NCI-H526 treated with DMSO at 0.1 percent for 48 hours (cell line): ENCODE measurements around the gene TEX2.
A peak's percentile ranks its signal among the peaks of the same experiment; 100 is the strongest.

ENCODE experiments used
- DNase-seq: peaks from one replicate; lab custom pipeline; 2025; lab: John Stamatoyannopoulos, UW

The TEX2 gene, protein sequence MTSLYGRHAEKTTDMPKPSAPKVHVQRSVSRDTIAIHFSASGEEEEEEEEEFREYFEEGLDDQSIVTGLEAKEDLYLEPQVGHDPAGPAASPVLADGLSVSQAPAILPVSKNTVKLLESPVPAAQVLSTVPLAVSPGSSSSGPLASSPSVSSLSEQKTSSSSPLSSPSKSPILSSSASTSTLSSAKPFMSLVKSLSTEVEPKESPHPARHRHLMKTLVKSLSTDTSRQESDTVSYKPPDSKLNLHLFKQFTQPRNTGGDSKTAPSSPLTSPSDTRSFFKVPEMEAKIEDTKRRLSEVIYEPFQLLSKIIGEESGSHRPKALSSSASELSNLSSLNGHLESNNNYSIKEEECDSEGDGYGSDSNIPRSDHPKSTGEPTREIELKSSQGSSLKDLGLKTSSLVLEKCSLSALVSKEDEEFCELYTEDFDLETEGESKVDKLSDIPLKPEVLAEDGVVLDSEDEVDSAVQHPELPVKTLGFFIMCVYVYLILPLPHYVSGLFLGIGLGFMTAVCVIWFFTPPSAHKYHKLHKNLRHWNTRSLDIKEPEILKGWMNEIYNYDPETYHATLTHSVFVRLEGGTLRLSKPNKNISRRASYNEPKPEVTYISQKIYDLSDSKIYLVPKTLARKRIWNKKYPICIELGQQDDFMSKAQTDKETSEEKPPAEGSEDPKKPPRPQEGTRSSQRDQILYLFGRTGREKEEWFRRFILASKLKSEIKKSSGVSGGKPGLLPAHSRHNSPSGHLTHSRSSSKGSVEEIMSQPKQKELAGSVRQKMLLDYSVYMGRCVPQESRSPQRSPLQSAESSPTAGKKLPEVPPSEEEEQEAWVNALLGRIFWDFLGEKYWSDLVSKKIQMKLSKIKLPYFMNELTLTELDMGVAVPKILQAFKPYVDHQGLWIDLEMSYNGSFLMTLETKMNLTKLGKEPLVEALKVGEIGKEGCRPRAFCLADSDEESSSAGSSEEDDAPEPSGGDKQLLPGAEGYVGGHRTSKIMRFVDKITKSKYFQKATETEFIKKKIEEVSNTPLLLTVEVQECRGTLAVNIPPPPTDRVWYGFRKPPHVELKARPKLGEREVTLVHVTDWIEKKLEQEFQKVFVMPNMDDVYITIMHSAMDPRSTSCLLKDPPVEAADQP

DNA sequence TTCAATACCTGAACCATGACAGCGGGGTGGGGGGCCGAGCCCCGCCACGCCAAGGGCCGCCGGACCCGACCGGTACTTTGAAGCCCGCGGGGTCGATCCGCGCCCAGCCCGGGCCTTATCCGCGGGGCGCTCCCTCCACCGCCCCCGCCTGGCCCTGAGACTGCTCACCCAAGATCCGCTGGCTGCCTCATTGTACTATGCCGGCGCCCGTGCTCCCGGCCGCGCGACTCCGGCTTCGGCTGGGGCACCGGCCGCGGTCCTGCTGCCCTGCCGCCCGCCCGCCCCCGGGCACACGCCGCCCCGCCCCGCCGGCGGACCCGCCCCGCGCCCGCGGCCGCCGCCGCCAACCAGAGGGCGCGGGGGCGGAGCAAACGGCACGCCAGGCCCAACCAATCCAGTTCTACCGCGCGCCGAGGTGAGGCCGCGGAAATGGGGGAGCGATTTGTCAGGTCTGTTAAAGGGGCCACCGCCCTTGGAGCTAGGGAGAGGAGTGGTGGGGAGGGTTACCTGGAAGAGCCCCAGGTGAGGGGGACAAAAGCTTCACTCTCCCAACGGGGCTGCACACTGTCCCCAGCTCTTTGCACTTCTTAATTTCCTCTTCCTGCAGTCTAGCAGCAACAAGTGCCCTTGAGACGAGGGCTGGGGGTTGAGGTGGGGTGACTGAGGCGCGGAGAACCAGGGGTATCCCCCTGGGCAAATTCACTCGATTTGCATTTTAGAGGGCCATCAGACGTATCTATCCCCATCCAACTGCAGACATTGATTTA lies at the start of gene TEX2:
TSS of gene TEX2 (minus strand) at position 261 of the 767 bp plus-strand sequence. CDS start 49,043 bp downstream, outside the sequence.
- peak; percentile 91 for DNase-seq

DNA sequence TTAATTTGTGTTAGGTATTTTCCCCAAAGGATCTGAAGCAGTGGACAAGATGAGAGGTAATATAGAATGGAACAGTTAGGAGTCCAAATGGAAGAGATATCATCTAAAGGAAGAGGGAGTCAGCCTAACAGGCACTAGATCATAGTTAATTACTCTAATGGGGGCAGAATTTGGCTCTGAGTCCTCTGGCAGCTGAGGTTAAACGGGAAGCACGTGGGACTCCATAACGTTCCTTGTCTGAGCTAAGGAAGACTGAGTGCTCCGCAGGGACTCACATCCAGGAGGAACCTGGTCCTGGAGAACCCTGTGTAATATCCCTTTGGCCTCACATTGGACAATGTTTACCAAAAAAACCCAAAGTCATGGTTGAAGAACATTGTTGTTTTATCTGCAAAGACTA lies 46.6 kb upstream of the TEX2 start:
- DNase-seq: no peak

DNA sequence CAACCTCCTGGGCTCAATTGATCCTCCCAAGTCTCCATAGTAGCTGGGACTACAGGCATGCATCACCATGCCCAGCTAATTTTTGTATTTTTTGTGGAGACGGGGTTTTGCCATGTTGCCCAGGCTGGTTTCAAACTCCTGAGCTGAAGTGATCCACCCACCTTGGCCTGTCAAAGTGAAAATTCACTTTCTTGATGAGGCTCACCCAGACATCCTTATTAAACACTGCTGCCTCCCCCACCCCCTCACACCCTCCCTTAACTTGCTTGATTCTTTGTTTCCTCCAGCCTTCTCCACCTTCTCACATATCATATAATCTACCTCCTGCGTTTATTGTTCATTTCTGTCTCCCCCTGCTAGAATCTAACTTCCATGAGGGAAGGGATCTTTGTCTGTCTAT lies 46.0 kb upstream of the TEX2 start:
- no peak for DNase-seq

DNA sequence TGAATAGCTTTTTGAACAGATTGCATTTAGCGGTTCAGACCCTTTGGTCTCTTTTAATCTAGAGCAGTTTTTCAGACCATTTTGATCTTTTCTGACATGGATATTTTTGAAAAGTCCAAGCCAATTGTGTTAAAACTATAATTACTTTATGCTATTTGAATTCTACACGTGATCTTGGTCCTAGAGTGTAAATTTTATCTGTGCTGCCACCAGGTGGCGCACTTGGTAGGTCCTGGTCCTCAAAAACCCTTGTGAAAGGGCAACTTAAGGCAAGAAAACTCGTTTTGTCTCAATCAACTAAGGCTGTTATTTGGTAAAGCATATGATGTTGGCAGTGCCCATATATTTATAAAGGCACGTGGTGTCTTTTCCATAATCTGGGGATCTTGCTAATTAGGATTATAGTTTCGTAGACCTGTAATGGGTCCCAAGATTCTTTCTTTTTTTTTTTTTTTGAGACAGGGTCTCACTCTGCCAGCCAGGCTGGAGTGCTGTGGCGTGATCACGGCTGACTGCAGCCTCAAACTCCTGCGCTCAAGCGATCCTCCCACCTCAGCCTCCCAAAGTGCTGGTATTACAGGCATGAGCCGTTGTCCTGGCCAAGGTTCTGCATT lies 43.9 kb upstream of the TEX2 start:
- peak; percentile 9 for DNase-seq

DNA sequence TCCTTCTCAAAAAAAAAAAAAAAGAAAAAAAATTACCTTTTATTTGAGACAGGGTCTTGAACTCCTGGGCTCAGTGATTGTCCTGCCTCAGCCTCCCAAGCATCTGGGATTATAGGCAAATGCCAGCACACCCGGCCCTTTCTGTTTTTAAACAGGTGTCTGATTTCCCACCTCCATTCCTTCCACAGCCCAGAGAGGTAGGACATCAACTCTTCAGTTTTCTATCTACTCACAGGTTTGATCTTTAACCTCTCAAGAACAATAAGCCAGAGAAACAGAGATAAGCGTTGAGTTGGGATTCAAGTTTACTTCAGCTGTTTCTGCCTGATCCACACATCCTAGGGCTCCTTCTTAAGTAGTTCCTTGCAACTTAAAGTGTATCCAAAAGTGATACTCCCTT lies 41.5 kb upstream of the TEX2 start:
- no peak for DNase-seq

DNA sequence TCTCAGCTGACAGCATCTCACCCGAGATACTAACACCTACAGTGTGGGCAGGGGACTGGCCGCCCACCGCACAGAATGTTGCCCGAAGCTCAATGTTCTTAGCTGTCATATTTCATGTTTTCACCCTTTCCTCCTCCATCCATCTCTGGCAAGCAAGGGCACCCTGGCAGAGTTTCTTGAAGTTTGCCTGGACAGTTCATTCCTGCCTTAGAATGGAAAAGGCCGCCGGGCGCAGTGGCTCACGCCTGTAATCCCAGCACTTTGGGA lies 37.6 kb upstream of the TEX2 start:
- DNase-seq: no peak

DNA sequence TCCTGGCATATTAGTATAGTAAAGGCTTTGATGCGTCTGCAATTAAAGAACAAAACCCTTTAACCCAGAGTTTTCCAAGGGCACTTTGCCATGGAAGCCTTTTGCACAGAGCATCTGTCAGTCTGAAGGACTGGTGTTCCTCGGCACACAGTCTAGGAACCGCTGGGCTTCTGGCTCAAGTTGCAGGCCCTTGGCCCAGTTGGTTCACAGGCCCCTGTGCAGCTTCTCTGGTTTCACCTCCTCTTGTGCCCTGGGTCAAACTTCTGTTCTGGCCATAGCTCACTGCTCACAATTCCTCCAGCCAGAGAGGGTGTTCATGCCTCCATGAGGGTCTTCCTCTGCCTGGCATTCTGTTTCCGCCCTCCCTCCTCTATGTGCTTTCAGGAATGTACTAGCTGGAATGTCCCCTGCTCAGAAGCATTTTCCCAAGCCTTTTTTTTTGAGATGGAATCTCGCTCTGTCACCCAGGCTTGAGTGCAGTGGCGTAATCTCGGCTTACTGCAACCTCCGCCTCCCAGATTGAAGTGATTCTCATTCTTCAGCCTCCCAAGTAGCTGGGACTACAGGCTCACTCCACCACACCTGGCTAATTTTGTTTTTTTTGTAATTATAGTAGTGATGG lies 34.5 kb upstream of the TEX2 start:
- no peak for DNase-seq

DNA sequence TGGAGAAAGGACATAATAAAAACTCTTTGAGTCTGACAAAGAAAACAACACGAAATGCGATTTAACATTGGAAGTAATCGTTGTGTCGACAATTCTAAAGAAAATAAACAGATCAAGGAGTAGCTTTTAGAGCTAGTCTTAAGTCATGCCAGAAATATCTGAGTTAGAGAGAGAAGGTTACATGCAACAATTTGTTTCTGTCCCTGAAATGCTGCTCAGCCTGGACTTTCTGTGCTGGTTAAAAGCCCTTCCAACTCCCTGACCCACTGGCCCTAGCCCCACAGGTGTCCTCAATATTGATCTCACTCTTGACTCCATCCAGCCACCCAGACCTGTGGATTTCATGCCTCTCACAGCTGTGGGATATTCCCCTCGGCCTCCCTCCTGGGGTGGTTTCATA lies 33.2 kb upstream of the TEX2 start:
- DNase-seq: no peak

DNA sequence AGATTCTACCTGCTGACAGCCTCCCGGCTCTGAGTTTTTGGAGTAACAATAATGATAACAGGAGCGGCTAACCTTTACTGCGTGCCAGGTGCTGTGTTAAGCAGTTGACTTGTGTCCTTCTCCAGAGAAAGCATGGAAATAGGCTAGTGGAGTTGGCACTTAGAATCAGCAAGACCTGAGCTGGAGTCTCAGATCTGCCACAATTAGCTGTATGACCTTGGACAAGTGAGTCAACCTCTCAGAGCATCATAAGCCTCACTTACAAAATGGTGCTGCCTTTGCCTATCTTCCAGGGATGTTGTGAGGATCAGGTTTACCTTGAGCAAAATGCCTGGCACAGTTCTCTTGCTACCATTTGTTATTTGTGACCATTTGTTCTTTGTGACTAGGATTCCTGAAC lies 32.1 kb upstream of the TEX2 start:
- no peak for DNase-seq

DNA sequence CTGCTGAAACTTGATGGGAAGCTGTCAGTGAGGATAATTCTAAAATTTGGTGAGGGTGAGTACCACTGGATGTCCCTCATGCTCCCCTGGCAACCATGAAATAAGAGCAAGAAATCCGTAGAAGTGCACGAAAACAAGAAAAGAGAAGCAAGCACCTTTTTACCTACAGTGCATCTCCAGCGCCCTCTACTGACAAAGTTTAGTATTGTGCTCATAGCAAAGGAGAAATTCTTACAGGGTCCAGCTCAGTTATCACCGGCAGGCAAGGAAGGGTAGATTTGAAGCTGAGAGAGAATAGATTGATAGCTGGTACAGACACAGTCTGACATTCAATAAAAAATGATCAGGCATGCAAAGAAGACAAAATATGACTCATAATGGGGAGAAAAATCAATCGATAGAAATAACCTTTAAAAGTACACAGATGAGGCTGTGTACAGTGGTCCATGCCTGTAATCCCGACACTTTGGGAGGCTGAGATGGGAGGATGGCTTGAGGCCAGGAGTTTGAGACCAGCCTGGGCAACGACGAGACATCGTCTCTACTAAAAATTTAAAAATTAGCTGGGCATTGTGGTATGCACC lies 28.3 kb upstream of the TEX2 start:
- DNase-seq: no peak

DNA sequence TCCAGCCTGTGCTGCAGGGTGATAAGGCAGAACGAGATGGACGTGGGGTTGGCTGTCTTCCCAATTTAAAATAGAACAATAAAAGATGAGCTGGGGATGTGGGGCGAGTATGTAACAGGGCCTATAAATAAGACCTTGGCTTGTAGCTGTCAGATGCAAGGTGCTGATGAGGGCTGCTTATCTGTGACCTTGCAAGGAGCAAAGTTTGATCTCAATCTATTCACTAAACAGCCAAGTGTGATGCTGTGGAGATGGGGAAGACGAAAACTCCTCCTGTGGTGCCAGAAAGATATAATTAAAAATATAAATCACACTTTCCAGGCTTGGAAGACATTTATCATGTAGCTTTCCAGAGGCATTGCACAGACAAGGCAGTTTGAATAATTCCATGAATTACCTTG lies 26.7 kb upstream of the TEX2 start:
- no peak for DNase-seq

DNA sequence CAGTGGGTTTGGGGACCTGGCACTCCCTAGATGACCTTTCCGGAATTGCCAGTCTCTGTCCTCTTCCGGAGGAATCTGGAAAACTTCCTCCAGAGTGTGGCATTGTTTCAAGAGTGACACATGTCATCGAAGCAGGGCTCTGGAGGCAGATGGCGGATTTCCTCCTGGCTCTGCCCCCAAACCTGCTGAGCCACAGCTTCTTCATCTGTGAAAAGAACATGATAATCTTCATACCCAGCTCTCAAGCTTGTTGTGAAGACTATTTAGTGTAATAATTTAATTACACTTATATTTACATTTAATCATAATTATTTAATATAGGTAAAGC lies 19.7 kb upstream of the TEX2 start:
- DNase-seq: no peak

DNA sequence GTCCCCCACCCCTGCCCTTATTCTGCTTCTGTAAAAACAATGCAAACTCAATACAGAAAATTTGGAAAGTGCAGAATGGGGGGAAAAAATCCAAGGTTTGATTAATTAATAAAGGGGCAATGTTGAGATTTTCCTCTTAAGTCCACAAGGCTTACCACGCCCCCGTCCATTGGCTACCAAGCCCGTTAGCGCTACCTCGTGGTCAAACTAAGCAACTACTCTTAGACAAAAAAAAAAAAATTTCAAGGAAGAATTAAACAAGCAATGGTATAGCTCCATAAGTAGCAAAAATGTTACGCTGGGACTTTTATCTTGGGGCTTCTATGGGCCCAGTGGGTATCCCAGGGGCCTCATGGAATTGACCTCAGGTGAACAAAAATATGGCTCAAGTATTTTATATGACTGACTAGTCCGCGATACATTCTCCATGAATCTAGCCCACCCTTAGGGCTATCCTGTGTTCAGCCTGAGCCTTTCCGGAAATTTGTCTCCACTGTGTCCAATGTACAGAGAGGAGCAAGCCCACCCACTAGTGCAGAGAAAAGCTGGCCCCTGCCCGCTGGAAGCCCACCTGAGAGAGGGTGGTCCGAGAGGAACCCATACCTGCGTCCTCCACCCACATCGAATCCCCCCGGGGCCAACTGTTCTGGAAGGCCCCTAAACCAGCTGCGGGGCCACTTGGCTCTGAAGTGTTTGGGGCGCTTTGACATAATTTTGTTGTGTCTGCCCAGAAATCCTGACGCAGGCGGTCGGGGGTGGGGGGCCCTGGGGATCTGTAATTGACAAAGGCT lies 19.1 kb upstream of the TEX2 start:
- peak; percentile 19 for DNase-seq

DNA sequence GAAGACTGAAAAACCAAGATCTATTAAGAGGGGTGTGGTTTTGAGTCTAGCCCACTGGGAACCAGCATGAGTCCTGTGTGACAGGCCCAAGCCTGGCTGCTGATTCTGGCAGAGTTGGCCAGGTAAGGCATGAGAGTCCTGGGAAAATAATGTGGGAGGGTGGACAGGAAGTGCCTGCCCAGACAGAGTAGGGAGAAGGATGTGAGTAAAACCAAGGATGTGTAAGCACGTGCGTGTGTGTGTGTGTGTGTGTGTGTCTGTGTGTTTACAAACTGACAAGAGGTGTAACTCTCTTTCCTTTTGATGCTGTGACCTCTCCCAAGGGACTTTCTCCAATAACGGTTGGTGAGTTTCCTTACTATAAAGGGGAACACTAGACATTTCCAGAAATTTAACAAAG lies 15.6 kb upstream of the TEX2 start:
- DNase-seq: no peak

DNA sequence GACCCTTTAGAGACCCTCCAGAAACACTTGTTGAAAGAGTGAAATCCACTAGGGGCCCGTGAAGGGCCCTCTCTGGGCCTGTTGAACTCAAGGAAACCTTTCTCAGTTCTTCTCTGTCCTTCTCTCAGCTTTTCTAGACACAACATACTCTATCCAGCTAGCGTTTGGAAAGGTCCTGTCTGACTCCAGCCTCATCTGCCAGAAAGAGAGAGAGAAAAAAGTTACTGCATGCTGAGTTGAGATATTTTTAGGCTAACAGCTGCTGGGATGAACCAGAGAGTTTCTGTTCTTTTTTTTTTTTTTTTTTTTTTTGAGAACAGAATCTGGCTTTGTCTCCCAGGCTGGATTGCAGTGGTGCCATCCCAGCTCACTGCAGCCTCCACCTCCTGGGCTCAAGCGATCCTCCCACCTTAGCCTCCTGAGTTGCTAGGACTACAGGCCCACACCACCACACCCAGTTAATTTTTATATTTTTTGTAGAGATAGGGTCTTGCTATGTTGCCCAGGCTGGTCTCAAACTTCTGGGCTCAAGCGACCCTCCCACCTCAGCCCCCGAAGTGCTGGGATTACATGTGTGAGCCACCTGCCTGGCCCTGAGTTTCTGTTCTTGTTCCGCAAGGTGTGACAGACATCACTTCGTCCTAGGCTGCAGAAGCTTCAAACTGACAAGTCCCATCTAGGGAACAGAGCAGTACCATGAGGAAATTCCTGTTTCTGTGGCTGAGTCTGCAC lies 14.9 kb upstream of the TEX2 start:
- no peak for DNase-seq

DNA sequence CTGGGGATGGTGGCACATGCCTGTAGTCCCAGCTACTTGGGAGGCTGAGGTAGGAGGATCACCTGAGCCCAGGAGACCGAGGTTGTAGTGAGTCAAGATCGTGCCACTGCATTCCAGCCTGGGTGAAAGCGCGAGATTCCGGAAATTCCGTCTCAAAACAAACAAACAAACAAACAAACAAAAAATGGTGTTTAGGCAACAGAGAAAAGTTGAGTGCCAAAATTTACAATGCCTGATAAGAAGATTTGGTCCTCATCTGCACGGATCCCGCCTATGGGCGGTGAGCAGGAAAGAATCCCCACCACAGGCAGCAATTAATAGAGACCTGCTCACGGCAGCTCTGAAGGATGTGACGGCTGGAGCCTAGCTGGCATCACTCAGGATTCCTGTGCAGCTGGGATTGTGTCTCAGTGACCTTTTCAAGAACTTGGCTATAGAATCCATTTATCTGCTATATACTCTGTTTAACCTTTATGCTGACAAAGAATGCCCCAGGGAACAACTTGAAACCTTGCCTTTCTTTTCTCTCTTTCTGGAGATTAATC lies 14.0 kb upstream of the TEX2 start:
- no peak for DNase-seq

DNA sequence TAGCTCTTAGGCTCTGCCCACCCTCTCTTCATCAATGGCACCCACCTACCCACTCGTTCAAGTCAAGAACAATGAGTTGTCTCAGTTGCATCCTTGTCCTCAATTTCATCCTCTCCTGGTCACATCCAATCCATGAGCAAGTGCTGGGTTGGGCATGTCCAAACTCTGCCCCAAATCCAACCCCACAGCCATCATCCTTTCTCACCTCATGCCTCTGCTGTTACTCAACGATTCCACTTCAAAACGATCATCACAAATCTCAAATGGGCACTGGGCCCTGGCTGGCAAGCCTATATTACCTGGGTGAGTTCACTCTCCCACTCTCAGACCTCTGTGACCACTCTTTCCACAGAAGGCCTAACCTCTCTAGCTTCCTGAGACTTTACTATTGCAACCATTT lies 12.0 kb upstream of the TEX2 start:
- no peak for DNase-seq

DNA sequence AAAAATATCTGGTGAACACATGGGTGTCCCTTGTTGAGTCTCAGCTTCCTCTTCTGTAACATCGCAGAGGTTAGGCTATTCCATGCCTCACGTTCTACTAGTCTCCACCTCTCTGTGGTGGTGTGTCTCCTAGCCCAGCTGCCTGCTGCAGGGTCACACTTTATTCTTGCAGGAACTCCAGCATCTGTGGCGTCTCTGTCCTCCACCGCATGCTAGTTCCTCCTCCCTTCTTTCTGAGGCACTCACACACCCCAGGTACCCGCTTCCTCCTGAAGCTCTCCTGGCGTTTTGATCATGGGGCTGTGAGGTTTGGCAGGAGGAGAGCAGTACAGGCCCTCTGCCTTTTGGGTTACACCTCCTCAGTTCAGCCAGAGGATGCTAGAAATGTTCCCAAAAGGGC lies 9.9 kb upstream of the TEX2 start:
- no peak for DNase-seq

DNA sequence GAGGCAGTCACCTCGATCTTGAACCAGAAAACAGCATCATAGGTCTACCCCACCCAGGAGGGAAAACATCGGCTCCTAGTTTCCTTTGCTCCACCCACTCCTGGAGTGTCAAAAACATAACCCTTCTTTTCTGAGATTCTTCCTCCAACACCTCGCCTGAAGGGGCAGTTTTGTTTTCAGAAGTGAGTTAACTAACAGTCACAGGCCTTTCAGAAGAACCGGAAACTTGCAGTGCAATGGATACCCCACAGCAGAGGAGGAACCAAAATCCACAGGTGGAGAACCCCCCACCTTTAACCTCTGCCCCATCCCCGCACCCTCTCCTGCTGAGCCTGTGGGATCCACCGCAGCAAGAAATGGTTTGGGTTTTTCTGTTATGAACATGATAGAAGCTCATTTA lies 7.8 kb upstream of the TEX2 start:
- no peak for DNase-seq
